SJSA1 (cell line): ENCODE data around the gene ATP6V0A1. TPM values are rescaled to one million over a fixed set of nuclear protein-coding genes. Genes with fewer than 3 reads are reported as not detected.
"Not testable (repeated sequence)": the region's sequence is repeated elsewhere in the genome, so short reads cannot be mapped to it uniquely, and the experiment has no call there.

Experiments
- DNase-seq, 2 experiments: peaks; one replicate each; pipeline ENCODE4 v3.0.0-alpha.2; 2015 to 2020; ENCODE audit warnings: low spot score in 2 of 2, low read depth in 1 of 2
- H3K27ac ChIP-seq: fragments of 250-450 bp; sonication (Bioruptor Pico); 2 replicates; pipeline ENCODE4 v1.5.1; 2020; ENCODE audit warnings: mild to moderate bottlenecking, moderate library complexity
- H3K27me3 ChIP-seq: fragments of 250-450 bp; sonication (Bioruptor Pico); replicated peaks from 2 replicates; pipeline ENCODE4 v1.5.1; 2020; ENCODE audit warnings: mild to moderate bottlenecking, moderate library complexity
- H3K36me3 ChIP-seq: fragments of 250-450 bp; sonication (Bioruptor Pico); 2 replicates; pipeline ENCODE4 v1.5.1; 2020; ENCODE audit warnings: mild to moderate bottlenecking
- H3K4me1 ChIP-seq: fragments of 250-450 bp; sonication (Bioruptor Pico); replicated peaks from 2 replicates; pipeline ENCODE4 v1.6.1; 2021; ENCODE audit warnings: mild to moderate bottlenecking
- H3K4me3 ChIP-seq: fragments of 250-450 bp; sonication (Bioruptor Pico); 2 replicates; pipeline ENCODE4 v1.5.1; 2020; ENCODE audit warnings: mild to moderate bottlenecking
- H3K9me3 ChIP-seq: fragments of 250-450 bp; sonication (Bioruptor Pico); replicated peaks from 2 replicates; pipeline ENCODE4 v1.5.1; 2020; ENCODE audit warnings: mild to moderate bottlenecking
- total RNA-seq: library from RNA; depleted of rRNA; stranded (reverse); fragments of >200 nt; shearing (Covaris generic); gene quantifications from 2 replicates; pipeline ENCODE4 v1.2.3, GENCODE V29; 2014; rRNA removed

ATP6V0A1 gene
- 11.8 and 14.8 TPM in 2 replicates for total RNA-seq

DNA sequence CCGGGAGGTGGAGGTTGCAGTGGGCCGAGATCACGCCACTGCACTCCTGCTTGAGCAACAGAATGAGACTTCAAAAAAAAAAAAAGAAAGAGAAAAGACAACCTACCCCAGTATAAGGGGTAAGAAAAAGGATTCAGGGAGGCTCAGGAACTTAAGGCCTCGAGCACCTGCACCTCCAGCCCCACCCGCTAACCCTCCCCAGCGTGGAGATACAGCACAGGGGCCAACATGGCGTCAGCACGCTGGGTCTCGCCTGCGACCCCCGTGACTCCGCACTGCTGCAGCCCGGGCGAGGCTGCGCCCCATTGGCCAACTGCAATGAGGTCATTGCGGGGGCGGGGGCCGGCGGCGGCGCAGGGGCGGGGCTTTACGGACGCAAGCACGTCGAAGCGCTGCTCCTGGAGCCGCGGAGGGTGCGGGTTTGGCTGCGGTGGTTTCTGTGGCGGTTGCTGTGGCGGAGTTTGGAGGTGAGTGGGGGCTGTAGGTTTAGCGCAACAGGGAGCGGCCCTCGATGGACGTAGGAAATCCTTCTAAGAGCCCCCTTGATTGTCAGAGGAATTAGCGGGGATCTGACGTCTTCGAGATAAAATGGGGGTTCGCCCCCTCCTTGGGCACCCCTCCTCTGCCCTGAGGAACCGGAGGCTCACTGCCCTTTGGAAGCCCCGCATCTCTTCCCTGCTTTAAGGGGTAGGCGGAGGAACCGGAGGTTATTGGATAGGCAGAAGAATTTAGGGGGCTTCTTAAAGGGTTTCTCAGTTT lies at the start of gene ATP6V0A1:
Gene ATP6V0A1 (plus strand): TSS at position 382 of the 759 bp plus-strand sequence. CDS start 2,017 bp downstream, outside the sequence.
- peak; percentile 66 to 91 for DNase-seq
- H3K27me3 ChIP-seq, result no peaks in the 10 kb centered on the region
- no peaks in the 10 kb centered on the region for H3K9me3 ChIP-seq
- H3K4me1 ChIP-seq, result peaks cover 17% of the 10 kb centered on the region
- H3K36me3 ChIP-seq, result peaks cover 17% of the 10 kb centered on the region
- peak within 1 kb of the TSS; percentile 48 for H3K4me3 ChIP-seq
- peak within 1 kb of the TSS; percentile 23 for H3K27ac ChIP-seq

DNA sequence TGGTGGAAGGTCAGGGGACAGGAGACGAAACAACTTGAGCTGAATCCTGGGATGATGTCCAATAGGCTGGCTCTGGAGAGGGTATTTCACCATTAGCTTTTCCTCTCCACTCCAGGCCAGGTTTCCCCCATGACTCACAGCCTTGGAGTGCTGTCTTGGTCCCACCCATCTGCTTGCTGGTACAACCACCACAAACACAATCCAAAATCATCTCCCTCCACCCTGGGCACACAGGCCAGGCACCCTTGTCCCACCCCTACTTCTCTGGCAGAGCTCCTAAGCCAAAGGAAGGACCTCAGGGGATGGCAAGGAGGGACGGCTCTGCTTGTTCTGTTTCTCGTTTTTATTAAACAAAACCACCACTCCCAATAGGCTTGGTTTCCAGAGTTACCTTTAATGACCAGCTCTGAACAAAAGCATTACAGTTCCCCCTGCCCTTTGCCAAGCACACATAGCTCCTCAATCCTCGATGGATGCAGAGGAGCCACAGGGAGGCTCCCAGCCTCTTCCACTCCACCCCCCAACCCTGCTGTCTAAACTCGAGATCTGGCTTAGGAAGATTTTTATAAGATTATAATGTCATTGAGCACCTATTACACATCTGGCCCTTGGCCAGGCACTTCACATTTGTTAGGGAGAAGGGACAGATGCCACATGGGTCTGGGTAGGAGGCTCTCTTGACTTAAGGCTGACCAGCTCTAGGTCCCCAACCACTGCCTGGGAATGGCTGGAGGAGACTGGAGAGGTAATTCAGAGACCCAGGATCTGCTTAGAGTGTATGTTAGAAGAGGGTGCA lies 49.0 kb upstream of the ATP6V0A1 start:
- no peak overlapping the region for H3K4me3 ChIP-seq
- peak; percentile 71 to 82 for DNase-seq
- peaks cover 32% of the 10 kb centered on the region for H3K4me1 ChIP-seq
- peaks cover 49% of the 10 kb centered on the region for H3K36me3 ChIP-seq
- peak overlapping the region; percentile 44 for H3K27ac ChIP-seq
- H3K9me3 ChIP-seq, result no peaks in the 10 kb centered on the region
- no peaks in the 10 kb centered on the region for H3K27me3 ChIP-seq

DNA sequence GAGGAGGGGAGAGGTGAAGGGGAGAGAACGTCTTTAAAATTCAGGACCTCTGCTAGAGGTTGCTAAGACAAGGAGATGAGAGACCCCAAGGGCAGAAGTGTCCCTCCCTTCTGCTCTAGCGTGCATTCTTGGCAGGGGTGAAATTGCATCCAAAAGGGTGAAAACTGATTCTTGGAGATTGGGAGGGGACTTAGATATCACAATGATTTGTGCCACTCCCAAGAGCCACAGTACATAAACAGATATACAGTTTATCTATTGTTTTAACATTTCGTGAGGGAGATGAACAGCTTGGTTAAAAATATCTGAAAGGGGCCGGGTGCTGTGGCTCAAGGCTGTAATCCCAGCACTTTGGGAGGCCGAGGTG lies 48.4 kb upstream of the ATP6V0A1 start:
- no peak for DNase-seq
- H3K36me3 ChIP-seq, result peaks cover 47% of the 10 kb centered on the region
- H3K27me3 ChIP-seq, result no peaks in the 10 kb centered on the region
- H3K9me3 ChIP-seq, result no peaks in the 10 kb centered on the region
- H3K4me1 ChIP-seq, result peaks cover 32% of the 10 kb centered on the region
- H3K4me3 ChIP-seq, result no peak overlapping the region
- H3K27ac ChIP-seq, result peak overlapping the region; percentile 44; the same call in 1 of the 2 replicates

DNA sequence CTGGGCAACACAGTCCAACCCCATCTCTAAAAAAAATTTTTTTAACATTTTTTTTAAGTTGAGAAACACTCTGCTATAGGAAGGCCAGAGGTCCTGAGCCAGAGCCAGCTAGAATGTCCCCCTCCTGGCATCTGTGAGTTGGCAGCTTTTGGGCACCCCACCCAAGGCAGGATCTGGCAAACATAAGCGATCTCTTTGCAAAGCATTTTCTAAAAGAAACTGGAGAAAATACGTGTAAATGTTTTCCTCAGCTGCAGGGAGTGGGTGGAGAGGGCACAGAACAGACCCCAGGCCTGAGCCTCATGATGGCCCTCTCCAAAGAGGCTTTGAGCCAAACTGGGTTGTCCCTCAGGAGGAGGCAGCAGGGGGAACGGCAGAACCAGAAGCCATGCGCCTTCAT lies 47.3 kb upstream of the ATP6V0A1 start:
- Histone ChIP-seq H3K27ac (no peak overlapping the region), H3K9me3 (no peaks in the 10 kb centered on the region), H3K4me3 (no peak overlapping the region), H3K36me3 (peaks cover 48% of the 10 kb centered on the region), H3K4me1 (peaks cover 32% of the 10 kb centered on the region), H3K27me3 (no peaks in the 10 kb centered on the region)
- no peak for DNase-seq

DNA sequence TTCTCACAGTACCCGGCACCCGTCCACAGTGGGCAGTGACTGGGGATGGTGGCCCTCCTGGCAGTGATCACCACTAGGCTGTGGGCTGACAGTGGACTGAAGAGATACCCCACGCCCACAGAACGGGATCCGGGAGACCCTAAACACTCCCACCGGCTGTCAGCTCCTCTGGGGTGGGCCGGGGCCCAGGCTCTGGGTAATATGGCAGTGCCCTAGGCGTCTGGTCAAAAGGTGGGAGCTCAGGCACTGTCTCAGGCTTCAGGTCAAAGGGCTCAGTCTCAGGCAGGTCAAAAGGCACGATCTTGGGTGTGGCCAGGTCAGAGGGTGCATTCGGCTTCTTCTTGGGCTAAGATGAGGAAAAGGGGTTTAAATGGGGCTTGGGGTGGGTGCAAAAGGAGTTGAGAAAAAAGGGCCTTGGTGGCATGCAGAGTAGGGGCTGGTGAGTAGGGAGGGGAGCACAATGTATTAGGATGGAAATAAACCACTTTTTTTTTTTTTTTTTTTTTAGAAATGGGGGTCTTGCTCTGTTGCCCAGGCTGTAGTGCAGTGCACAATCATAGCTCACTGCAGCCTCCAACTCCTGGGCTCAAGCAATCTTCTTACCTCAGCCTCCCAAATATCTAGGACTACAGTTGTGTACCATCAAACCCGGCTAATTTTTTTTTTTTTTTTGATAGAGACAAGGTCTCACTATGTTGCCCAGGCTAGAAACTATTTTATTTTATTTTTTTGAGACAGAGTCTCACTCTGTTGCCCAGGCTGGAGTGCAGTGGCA lies 46.6 kb upstream of the ATP6V0A1 start:
- Histone ChIP-seq H3K9me3 (no peaks in the 10 kb centered on the region), H3K4me1 (peaks cover 28% of the 10 kb centered on the region), H3K36me3 (peaks cover 54% of the 10 kb centered on the region), H3K4me3 (no peak overlapping the region), H3K27ac (no peak overlapping the region), H3K27me3 (no peaks in the 10 kb centered on the region)
- DNase-seq, result no peak

DNA sequence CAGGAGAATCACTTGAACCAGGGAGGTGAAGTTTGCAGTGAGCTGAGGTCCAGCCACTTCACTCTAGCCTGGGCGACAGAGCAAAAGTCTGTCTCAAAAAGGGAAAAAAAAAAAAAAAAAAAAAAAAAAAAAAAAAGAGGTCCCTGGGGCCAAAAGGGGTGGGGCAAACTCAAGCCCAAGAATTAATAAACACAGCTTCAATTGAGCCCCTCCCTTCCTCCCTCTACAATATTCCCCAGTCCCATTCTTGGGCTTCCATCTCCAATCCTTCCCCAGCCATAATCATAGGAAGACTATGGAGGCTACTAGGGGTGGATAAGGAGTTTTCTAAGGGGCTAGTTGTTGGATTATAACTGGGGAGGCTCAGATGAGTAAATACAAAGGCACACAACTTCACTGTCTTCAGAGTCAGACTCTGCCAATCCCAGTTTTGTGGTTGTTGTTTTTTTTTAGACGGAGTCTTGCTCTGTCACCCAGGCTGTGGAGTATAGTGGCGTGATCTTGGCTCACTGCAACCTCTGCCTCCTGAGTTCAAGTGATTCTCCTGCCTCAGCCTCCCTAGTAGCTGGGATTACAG lies 45.1 kb upstream of the ATP6V0A1 start:
- Histone ChIP-seq H3K9me3 (no peaks in the 10 kb centered on the region), H3K27me3 (no peaks in the 10 kb centered on the region), H3K4me1 (peaks cover 24% of the 10 kb centered on the region), H3K27ac (no peak overlapping the region), H3K36me3 (peaks cover 64% of the 10 kb centered on the region), H3K4me3 (no peak overlapping the region)
- no peak for DNase-seq

DNA sequence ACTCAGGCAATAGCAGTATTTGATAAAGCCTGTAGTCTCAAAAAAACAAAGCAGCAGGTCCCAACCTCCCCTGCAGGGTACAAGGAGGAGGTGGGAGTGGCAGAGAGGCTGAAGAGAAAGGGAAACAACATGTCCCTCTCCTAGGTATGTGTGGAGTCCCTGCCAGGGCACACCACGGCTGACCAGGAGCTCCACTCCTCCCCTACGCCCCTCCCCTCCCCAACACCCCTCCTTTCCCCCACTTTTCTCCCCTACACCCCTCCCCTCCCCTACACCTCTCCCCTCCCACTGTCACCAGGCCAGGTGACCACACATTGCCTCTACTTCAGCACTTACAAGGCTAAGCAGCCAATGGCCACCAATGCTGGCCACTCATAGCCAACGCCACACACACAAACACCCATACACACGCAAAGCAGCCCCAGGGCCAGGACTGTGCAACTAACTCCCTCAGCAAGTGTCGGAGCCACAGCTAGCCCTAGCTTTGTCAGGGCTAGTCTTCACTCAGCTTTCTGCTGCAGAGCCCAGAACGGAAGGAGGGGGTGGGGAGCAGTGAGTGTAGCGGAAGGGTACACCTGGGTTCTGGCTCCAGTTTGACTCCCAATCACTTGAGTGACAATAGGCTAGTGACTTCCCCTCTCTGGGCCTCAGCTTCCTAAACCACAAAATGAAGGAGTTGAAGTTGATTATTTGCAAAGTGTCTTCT lies 43.8 kb upstream of the ATP6V0A1 start:
- H3K27me3 ChIP-seq, result no peaks in the 10 kb centered on the region
- H3K36me3 ChIP-seq, result peaks cover 66% of the 10 kb centered on the region
- no peak for DNase-seq
- peaks cover 17% of the 10 kb centered on the region for H3K4me1 ChIP-seq
- H3K4me3 ChIP-seq, result no peak overlapping the region
- H3K27ac ChIP-seq, result no peak overlapping the region
- H3K9me3 ChIP-seq, result no peaks in the 10 kb centered on the region

DNA sequence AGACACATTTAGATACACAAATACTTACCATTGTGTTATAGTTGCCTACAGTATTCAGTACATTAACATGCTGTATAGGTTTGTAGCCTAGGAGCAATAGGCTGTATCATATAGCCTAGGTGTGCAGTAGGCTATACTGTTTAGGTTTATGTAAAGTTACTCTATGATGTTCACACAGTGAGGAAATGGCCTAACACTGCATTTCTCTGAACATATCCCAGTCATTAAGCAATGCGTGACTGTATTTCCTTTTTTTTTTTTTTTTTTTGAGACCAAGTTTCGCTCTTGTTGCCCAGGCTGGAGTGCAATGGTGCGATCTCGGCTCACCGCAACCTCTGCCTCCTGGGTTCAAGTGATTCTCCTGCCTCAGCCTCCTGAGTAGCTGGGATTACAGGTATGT lies 40.7 kb upstream of the ATP6V0A1 start:
- peaks cover 24% of the 10 kb centered on the region for H3K4me1 ChIP-seq

DNA sequence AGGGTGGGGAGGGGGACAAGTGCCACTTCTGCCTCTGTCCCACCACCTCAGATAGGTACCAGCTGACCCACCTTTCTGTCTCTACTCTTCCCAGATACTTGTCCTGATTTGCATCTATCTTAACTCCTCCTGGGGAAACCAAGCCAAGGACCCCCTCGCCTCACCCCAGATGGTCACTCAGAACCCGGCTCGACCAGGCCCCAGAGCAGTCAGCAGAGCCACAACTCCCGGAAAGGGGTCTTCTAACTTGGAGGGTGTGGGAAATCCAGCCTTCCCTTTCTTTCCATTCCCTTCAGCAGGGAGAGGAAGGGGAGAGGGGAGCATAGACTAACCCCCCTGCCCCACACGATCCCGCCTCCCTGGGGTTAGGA lies 37.6 kb upstream of the ATP6V0A1 start:
- peaks cover 33% of the 10 kb centered on the region for H3K4me1 ChIP-seq
- H3K9me3 ChIP-seq, result no peaks in the 10 kb centered on the region
- no peak for DNase-seq
- no peaks in the 10 kb centered on the region for H3K27me3 ChIP-seq
- H3K4me3 ChIP-seq, result peak overlapping the region; percentile 78
- peak overlapping the region; percentile 85 for H3K27ac ChIP-seq
- H3K36me3 ChIP-seq, result peaks cover 52% of the 10 kb centered on the region

More for the DNA sequence above, 40.7 kb upstream of the ATP6V0A1 start:
- not testable (repeated sequence) for H3K27me3 ChIP-seq, DNase-seq, H3K4me3 ChIP-seq, H3K9me3 ChIP-seq, H3K27ac ChIP-seq
- H3K36me3 ChIP-seq, result peaks cover 69% of the 10 kb centered on the region

DNA sequence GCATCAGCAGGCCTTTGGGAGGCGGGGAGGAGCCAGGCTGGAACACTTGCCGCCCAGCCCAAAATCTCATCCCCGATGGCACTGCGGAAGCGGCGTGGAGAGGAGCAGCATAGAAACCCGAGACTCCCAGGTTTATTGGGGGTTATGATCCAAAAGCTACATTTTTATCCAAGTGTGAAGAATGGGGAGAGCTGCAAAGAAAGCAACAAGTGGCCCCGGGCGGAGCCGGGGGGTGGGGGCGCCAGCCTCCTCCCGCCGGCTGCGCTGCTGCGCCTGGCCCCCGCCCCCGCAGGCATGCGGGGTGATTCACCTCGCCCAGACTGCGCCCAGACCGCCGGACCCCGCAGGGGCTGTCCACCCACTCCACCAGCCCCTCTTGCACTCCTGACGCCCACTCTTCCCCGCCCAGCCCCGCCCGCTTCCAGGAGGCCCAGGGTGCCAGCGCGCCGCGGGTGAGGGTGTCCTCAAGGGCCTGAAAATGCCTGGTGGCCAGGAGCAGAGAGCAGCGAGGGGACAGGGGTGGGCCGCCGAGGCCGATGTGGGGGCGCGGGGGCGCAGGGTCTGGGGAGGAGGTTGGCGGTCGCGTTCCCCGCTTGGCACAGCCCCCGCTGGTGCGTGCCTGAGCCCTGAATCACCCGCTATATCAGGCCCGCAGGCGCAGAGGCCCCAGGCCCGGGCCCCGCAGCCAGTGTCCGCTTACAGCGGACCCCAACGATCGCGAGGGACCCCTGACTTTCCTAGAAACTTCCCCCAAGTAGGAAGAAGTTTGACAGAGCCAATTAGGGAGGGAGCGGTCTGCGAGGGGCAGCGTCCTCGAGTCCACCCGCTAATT lies 37.0 kb upstream of the ATP6V0A1 start:
- DNase-seq, result peak; percentile 58 to 81
- Histone ChIP-seq H3K4me3 (peak overlapping the region; percentile 78), H3K9me3 (no peaks in the 10 kb centered on the region), H3K36me3 (peaks cover 48% of the 10 kb centered on the region), H3K27ac (peak overlapping the region; percentile 85), H3K4me1 (peaks cover 33% of the 10 kb centered on the region), H3K27me3 (no peaks in the 10 kb centered on the region)

DNA sequence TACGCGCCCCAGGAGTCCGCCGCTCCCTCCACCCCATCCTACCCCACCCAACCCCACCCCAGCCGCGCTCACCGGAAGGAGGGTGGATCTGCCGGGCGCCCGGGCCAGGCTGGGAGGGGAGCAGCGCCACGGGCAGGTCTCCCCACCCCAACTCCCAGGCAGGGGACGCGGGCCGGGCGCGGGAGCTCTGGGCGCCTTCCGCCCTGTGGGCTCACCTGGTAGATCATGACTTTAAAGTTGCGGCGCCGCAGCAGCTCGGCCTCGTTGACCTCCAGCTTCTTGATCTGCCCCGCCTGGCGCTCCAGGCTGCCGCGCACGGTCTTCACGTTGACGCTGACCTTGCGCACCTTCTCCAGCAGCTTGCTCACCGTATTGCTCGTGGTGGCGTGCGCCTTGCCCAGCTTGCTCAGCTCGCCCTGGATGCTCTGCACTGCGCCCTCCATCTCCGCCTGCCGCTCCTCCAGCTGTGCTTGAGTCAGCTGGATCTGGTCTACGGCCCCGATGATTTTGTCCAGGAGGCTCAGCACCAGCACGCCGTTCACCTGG lies 36.2 kb upstream of the ATP6V0A1 start:
- H3K27me3 ChIP-seq, result no peaks in the 10 kb centered on the region
- H3K4me3 ChIP-seq, result peak overlapping the region; percentile 78
- peaks cover 33% of the 10 kb centered on the region for H3K4me1 ChIP-seq
- no peaks in the 10 kb centered on the region for H3K9me3 ChIP-seq
- H3K27ac ChIP-seq, result peak overlapping the region; percentile 85
- peaks cover 42% of the 10 kb centered on the region for H3K36me3 ChIP-seq
- DNase-seq, result peak; percentile 32 to 50
